Spleen (tissue), 11 donors: ENCODE data around the gene CACNA1C. TPM values are rescaled to one million over a fixed set of nuclear protein-coding genes. Genes with fewer than 3 reads are reported as not detected.

Experiments used
- DNase-seq: peaks from one replicate; pipeline ENCODE4 v3.0.0-alpha.2; 2020
- H3K27ac ChIP-seq, 8 donors: fragments of 200-600 bp; sonication (generic) in 7 of 8; 1 replicate in 4 of 8; 2 replicates in 4 of 8; pipeline versions ENCODE4 v1.5.0 to v1.8.0; 2016 to 2021; ENCODE audit warnings: inconsistent platforms in 4 of 8, mild to moderate bottlenecking in 4 of 8, moderate library complexity in 1 of 8
- H3K27me3 ChIP-seq, 7 donors: fragments of 200-600 bp; sonication (generic) in 6 of 7; replicated peaks in 1 of 7; 1 replicate in 4 of 7; 2 replicates in 3 of 7; pipeline versions ENCODE4 v1.5.0 to v1.8.0; 2016 to 2021; ENCODE audit warnings: inconsistent platforms in 3 of 7, mild to moderate bottlenecking in 1 of 7
- H3K36me3 ChIP-seq, 6 donors: fragments of 200-600 bp; sonication (generic) in 5 of 6; 1 replicate in 4 of 6; 2 replicates in 2 of 6; pipeline versions ENCODE4 v1.5.0 to v1.8.0; 2016 to 2021; ENCODE audit warnings: inconsistent platforms in 2 of 6
- H3K4me1 ChIP-seq, 6 donors: fragments of 200-600 bp; sonication (generic) in 5 of 6; 1 replicate in 3 of 6; 2 replicates in 3 of 6; pipeline versions ENCODE4 v1.5.0 to v1.8.0; 2016 to 2021; ENCODE audit warnings: inconsistent platforms in 3 of 6
- H3K4me3 ChIP-seq, 8 donors: fragments of 200-600 bp; sonication (generic) in 7 of 8; 1 replicate in 4 of 8; 2 replicates in 4 of 8; pipeline versions ENCODE4 v1.5.0 to v1.8.0; 2016 to 2021; ENCODE audit warnings: inconsistent platforms in 4 of 8, mild to moderate bottlenecking in 4 of 8, moderate library complexity in 2 of 8
- H3K9me3 ChIP-seq, 8 donors: fragments of 200-600 bp; sonication (generic) in 7 of 8; 1 replicate in 4 of 8; 2 replicates in 4 of 8; pipeline versions ENCODE4 v1.5.0 to v1.8.0; 2016 to 2021; ENCODE audit warnings: inconsistent platforms in 4 of 8
- POLR2A ChIP-seq, 3 donors: fragments of 450-650 bp; IDR thresholded peaks; one replicate each; pipeline ENCODE4 v1.5.1; 2017; ENCODE audit warnings: antibody characterized with exemption in 3 of 3, mild to moderate bottlenecking in 1 of 3
- POLR2AphosphoS5 ChIP-seq, 3 donors: sonication (generic); formaldehyde crosslinking; IDR thresholded peaks; one replicate each; pipeline ENCODE4 v1.5.1; 2017; ENCODE audit warnings: antibody characterized with exemption in 3 of 3
- WGBS, 5 donors: extraction: QIAGEN DNeasy Blood & Tissue Kit in 3 of 5; methylation state at CpG; one replicate each; pipeline versions ENCODE4 v1.1.5 to v1.1.7; 2013 to 2018; 5-methylcytosine and 5-hydroxymethylcytosine counted together
- intact Hi-C: fragments of 100-400 bp; cut with DNase I; formaldehyde crosslinking; loops from one replicate; pipeline ENCODE4 v1.15.0; 2023; ENCODE audit warnings: low total_unique reads
- polyA plus RNA-seq, 3 donors: library from polyadenylated mRNA; stranded (reverse); fragments of 200-250 nt; gene quantifications; one replicate each; pipeline ENCODE4 v1.2.1, GENCODE V29; 2013
- total RNA-seq, 7 donors: library from RNA; depleted of rRNA in 3 of 7; stranded (reverse); fragments of >200 nt in 3 of 7; fragmentation: NEBNext Ultra II Directional in 4 of 7; extraction: Animal tissue kit (Norgen Biotek cat#: 25700) in 4 of 7; gene quantifications; one replicate each; pipeline versions ENCODE4 v1.1.0 to v1.2.1, GENCODE V29; 2016 to 2021
- TF ChIP-seq, protein P1 (sequence below), 11 experiments: fragments of 200-600 bp in 7 of 11; fragments of 450-650 bp in 4 of 11; sonication (generic) in 4 of 11; IDR thresholded peaks in 8 of 11; conservative IDR thresholded peaks in 3 of 11; 1 replicate in 7 of 11; 2 replicates in 4 of 11; pipeline versions ENCODE4 v1.4.0 to v1.8.0; 2016 to 2021; ENCODE audit warnings: antibody characterized with exemption in 11 of 11, inconsistent platforms in 4 of 11, mild to moderate bottlenecking in 1 of 11
- donor health status: healthy with polysubstance abuse.
- donor health status: DM: no; HTN: no; CAD: no; lungs with moderate emphysema.
- donor health status: DM: no; HTN: no; CAD: no.
- donor health status: Bipolar disorder and iron deficiency.
- donor health status: healthy.
- donor health status: DM: no; HTN: no; CAD: no.
- donor health status: DM: yes; HTN: yes; CAD: no.

CACNA1C gene
- total and polyA plus RNA-seq, 10 donors: 0.67 to 27.6 (median 18.4) TPM

DNA sequence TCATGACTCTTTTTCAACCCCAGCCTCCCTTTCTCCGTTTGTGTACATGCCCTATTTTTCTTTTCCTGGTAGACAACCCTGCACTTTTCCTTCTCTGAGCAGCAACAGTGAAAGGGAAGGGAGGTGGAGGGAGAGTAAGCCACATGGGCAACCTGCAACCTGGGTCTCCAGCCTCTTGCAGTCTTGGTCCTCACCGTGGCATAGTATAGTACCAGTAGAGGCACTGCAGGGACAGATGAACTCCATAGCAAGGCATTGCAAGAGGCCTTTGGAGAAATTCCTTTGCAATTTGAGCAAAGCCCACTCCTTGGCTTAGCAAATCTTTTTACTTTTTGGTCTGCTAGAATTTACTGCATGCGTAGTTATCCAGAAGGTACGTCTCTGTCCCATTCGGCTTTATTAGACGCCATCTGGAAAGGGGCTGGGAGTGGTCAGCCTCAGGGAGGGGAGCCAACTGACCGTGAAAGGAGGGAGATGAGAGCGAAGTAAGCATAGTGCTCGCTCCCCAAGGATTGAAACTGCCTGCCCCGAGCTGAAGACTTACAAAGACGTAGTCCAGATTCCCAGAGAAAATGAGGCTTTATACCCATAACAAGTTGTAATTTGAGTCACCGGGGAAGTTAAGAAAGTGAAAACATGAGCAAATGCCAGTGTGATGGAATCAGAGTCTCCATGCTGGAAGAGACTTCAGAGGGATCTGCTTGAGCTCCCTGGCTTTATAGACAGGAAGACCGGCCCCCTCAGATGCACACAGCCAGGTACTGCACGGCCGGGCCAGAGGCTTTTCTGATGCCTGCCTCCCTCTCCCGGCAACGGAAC is 332.0 kb downstream of the CACNA1C start:
- no peak for DNase-seq
- no peak overlapping the region for H3K4me3 ChIP-seq

DNA sequence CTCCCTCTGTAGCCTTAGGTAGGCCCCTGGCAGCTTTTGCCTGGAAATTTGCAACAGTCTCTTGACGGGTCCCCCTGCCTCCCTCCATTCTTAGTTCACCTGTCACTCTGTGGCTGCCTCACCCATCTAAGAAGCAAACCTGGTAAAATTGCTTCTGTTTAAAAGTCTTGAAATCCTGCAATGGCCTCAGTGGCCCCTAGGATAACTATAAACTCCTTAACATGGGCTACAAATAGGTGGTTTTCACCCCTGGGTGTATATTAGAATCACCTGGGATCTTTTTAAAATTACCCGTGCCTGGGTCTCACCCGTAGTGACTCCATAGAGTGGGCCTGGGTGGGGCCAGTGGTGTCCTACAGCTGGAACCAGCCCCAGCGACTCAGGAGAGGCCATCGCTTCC is 332.7 kb downstream of the CACNA1C start:
- Histone ChIP-seq H3K4me1 (peaks cover 0 to 33% (median 13%) of the 10 kb centered on the region in 6 donors), H3K36me3 (no peaks in the 10 kb centered on the region), H3K4me3 (no peak overlapping the region), H3K27ac (no peak overlapping the region), H3K9me3 (no peaks in the 10 kb centered on the region), H3K27me3 (no peaks in the 10 kb centered on the region)
- intact Hi-C loops: no loop called here
- WGBS, 5 donors: 90 to 98% (median 96%) methylated on average over 5 of the region's 5 CpGs
- no peak for TF ChIP-seq POLR2AphosphoS5 (IDR thresholded peaks at IDR 0.05)
- no peak for TF ChIP-seq POLR2A (IDR thresholded peaks at IDR 0.05)
- TF ChIP-seq, protein P1, sequence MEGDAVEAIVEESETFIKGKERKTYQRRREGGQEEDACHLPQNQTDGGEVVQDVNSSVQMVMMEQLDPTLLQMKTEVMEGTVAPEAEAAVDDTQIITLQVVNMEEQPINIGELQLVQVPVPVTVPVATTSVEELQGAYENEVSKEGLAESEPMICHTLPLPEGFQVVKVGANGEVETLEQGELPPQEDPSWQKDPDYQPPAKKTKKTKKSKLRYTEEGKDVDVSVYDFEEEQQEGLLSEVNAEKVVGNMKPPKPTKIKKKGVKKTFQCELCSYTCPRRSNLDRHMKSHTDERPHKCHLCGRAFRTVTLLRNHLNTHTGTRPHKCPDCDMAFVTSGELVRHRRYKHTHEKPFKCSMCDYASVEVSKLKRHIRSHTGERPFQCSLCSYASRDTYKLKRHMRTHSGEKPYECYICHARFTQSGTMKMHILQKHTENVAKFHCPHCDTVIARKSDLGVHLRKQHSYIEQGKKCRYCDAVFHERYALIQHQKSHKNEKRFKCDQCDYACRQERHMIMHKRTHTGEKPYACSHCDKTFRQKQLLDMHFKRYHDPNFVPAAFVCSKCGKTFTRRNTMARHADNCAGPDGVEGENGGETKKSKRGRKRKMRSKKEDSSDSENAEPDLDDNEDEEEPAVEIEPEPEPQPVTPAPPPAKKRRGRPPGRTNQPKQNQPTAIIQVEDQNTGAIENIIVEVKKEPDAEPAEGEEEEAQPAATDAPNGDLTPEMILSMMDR (IDR thresholded peaks at IDR 0.05 in 8 of 11, conservative IDR thresholded peaks at IDR 0.05 in 3 of 11): no peak
- no peak for DNase-seq

More for the DNA sequence above, 332.0 kb downstream of the CACNA1C start:
- H3K27me3 ChIP-seq: no peaks in the 10 kb centered on the region
- intact Hi-C loops: no loop called here
- H3K36me3 ChIP-seq: no peaks in the 10 kb centered on the region
- H3K9me3 ChIP-seq: no peaks in the 10 kb centered on the region
- no peak for TF ChIP-seq POLR2AphosphoS5 (IDR thresholded peaks at IDR 0.05)
- no peak for TF ChIP-seq POLR2A (IDR thresholded peaks at IDR 0.05)
- TF ChIP-seq, protein P1 (IDR thresholded peaks at IDR 0.05 in 8 of 11, conservative IDR thresholded peaks at IDR 0.05 in 3 of 11): no peak
- H3K4me1 ChIP-seq: peaks cover 0 to 38% (median 13%) of the 10 kb centered on the region in 6 donors
- WGBS, 5 donors: 81 to 90% (median 89%) methylated on average over 17 of the region's 17 CpGs
- H3K27ac ChIP-seq: peak overlapping the region in 1 of 8 donors; percentile 36

- intact Hi-C loops: no loop called here
- no peaks in the 10 kb centered on the region for H3K36me3 ChIP-seq
- WGBS, 5 donors: 84 to 92% (median 87%) methylated on average over 3 of the region's 3 CpGs
- H3K27me3 ChIP-seq: no peaks in the 10 kb centered on the region
- no peak for DNase-seq
- H3K4me3 ChIP-seq: no peak overlapping the region
- no peak for TF ChIP-seq POLR2AphosphoS5 (IDR thresholded peaks at IDR 0.05)
- no peak for TF ChIP-seq POLR2A (IDR thresholded peaks at IDR 0.05)
- TF ChIP-seq, protein P1 (IDR thresholded peaks at IDR 0.05 in 8 of 11, conservative IDR thresholded peaks at IDR 0.05 in 3 of 11): no peak
- H3K27ac ChIP-seq: no peak overlapping the region
- H3K9me3 ChIP-seq: no peaks in the 10 kb centered on the region
- H3K4me1 ChIP-seq: peaks cover 0 to 35% (median 13%) of the 10 kb centered on the region in 6 donors
These were observed 333.8 kb downstream of the CACNA1C start for GRCh38 chr12:2386566-2386965.

GRCh38 chr12:2387103-2387834 is 334.5 kb downstream of the CACNA1C start:
- TF ChIP-seq, protein P1 (IDR thresholded peaks at IDR 0.05 in 8 of 11, conservative IDR thresholded peaks at IDR 0.05 in 3 of 11): no peak
- TF ChIP-seq POLR2AphosphoS5 (IDR thresholded peaks at IDR 0.05) (no peak), POLR2A (IDR thresholded peaks at IDR 0.05) (no peak)
- H3K9me3 ChIP-seq: no peaks in the 10 kb centered on the region
- DNase-seq: no peak
- H3K27ac ChIP-seq: no peak overlapping the region
- 67 to 83% (median 76%) methylated on average over 12 of the region's 12 CpGs for WGBS, 5 donors
- H3K36me3 ChIP-seq: no peaks in the 10 kb centered on the region
- peaks cover 0 to 34% (median 13%) of the 10 kb centered on the region in 6 donors for H3K4me1 ChIP-seq
- intact Hi-C loops: no loop called here
- H3K27me3 ChIP-seq: no peaks in the 10 kb centered on the region
- H3K4me3 ChIP-seq: no peak overlapping the region
